HFFc6 (cell line): ENCODE data around the gene TCAIM. TPM values are rescaled to one million over a fixed set of nuclear protein-coding genes. Genes with fewer than 3 reads are reported as not detected.
A peak's percentile ranks its signal among the peaks of the same experiment; 100 is the strongest.

Source experiments
- DNase-seq: peaks from one replicate; pipeline ENCODE4 v3.0.0-alpha.2; 2018
- H3K27ac Mint-ChIP-seq: 2 replicates; pipeline ENCODE4 v1.8.0; 2020; ENCODE audit warnings: mild to moderate bottlenecking, mixed read lengths
- H3K27me3 Mint-ChIP-seq: 2 replicates; pipeline ENCODE4 v1.8.0; 2021; ENCODE audit warnings: mild to moderate bottlenecking, moderate library complexity, mixed read lengths; ENCODE audit not compliant: insufficient read depth
- H3K36me3 Mint-ChIP-seq: 2 replicates; pipeline ENCODE4 v1.8.0; 2021; ENCODE audit warnings: low read depth, mixed read lengths
- H3K4me1 Mint-ChIP-seq: 2 replicates; pipeline ENCODE4 v1.8.0; 2020; ENCODE audit warnings: low read depth, mixed read lengths
- H3K4me3 Mint-ChIP-seq: 2 replicates; pipeline ENCODE4 v1.8.0; 2020; ENCODE audit warnings: mild to moderate bottlenecking, moderate library complexity, mixed read lengths
- H3K9me3 Mint-ChIP-seq: 2 replicates; pipeline ENCODE4 v1.8.0; 2020; ENCODE audit warnings: mild to moderate bottlenecking, mixed read lengths
- CTCF ChIP-seq: fragments of 200-600 bp; sonication (generic); IDR thresholded peaks from 2 replicates; pipeline ENCODE4 v1.5.0; 2021; ENCODE audit warnings: antibody characterized with exemption, mild to moderate bottlenecking
- total RNA-seq, 6 experiments: library from RNA; stranded (reverse); fragmentation: NEBNext Ultra II Directional; extraction: Animal tissue kit (Norgen Biotek cat#: 25700); gene quantifications; 2 replicates in 1 of 6; 3 replicates in 5 of 6; pipeline ENCODE4 v1.2.3, GENCODE V29; 2021

The TCAIM gene
- total RNA-seq, 6 experiments from 2014 or later = 18.4 to 22.4 (median 20.4) TPM

- DNase-seq = no peak
- no peaks in the 10 kb centered on the region for H3K36me3 Mint-ChIP-seq
- no peaks in the 10 kb centered on the region; the same call in 1 of the 2 replicates for H3K27me3 Mint-ChIP-seq
- no peak for TF ChIP-seq CTCF
- no peak overlapping the region for H3K27ac Mint-ChIP-seq
- peaks cover 7% of the 10 kb centered on the region for H3K4me1 Mint-ChIP-seq
- H3K9me3 Mint-ChIP-seq = no peaks in the 10 kb centered on the region
- no peak overlapping the region for H3K4me3 Mint-ChIP-seq
These were observed 14.0 kb upstream of the TCAIM start for GRCh38 chr3:44324584-44324983.

- peaks cover 7% of the 10 kb centered on the region for H3K4me1 Mint-ChIP-seq
- H3K36me3 Mint-ChIP-seq = no peaks in the 10 kb centered on the region
- TF ChIP-seq CTCF = no peak
- H3K4me3 Mint-ChIP-seq = no peak overlapping the region
- H3K9me3 Mint-ChIP-seq = no peaks in the 10 kb centered on the region
- peaks cover 5% of the 10 kb centered on the region; the same call in 1 of the 2 replicates for H3K27me3 Mint-ChIP-seq
- peak; percentile 32 for DNase-seq
- H3K27ac Mint-ChIP-seq = no peak overlapping the region
These were observed 12.5 kb upstream of the TCAIM start for GRCh38 chr3:44326019-44326418.

GRCh38 chr3:44326515-44326914 lies 12.1 kb upstream of the TCAIM start:
- Mint-ChIP-seq H3K36me3 (no peaks in the 10 kb centered on the region), H3K27me3 (peaks cover 5% of the 10 kb centered on the region; the same call in 1 of the 2 replicates), H3K4me3 (no peak overlapping the region), H3K27ac (no peak overlapping the region), H3K4me1 (peaks cover 7% of the 10 kb centered on the region), H3K9me3 (no peaks in the 10 kb centered on the region)
- no peak for DNase-seq
- no peak for TF ChIP-seq CTCF

- TF ChIP-seq CTCF = no peak
- no peaks in the 10 kb centered on the region for H3K9me3 Mint-ChIP-seq
- H3K4me1 Mint-ChIP-seq = peaks cover 7% of the 10 kb centered on the region
- H3K4me3 Mint-ChIP-seq = no peak overlapping the region
- peaks cover 11% of the 10 kb centered on the region for H3K27me3 Mint-ChIP-seq
- H3K36me3 Mint-ChIP-seq = no peaks in the 10 kb centered on the region
- no peak overlapping the region for H3K27ac Mint-ChIP-seq
- no peak for DNase-seq
These were observed 8.6 kb upstream of the TCAIM start for GRCh38 chr3:44329946-44330345.

GRCh38 chr3:44330444-44330843 lies 8.1 kb upstream of the TCAIM start:
- no peak overlapping the region for H3K4me3 Mint-ChIP-seq
- H3K27me3 Mint-ChIP-seq = peaks cover 11% of the 10 kb centered on the region
- H3K36me3 Mint-ChIP-seq = no peaks in the 10 kb centered on the region
- H3K4me1 Mint-ChIP-seq = peaks cover 7% of the 10 kb centered on the region
- no peak overlapping the region for H3K27ac Mint-ChIP-seq
- no peak for DNase-seq
- H3K9me3 Mint-ChIP-seq = no peaks in the 10 kb centered on the region
- TF ChIP-seq CTCF = no peak

- no peaks in the 10 kb centered on the region for H3K36me3 Mint-ChIP-seq
- no peaks in the 10 kb centered on the region for H3K9me3 Mint-ChIP-seq
- TF ChIP-seq CTCF = no peak
- no peak overlapping the region for H3K4me3 Mint-ChIP-seq
- no peak overlapping the region for H3K27ac Mint-ChIP-seq
- H3K4me1 Mint-ChIP-seq = peaks cover 12% of the 10 kb centered on the region
- peaks cover 11% of the 10 kb centered on the region for H3K27me3 Mint-ChIP-seq
- DNase-seq = no peak
These were observed 4.2 kb upstream of the TCAIM start for GRCh38 chr3:44334326-44334725.
